Measurements from ENCODE around the gene SCRN3. TPM values are rescaled to one million over a fixed set of nuclear protein-coding genes. Genes with fewer than 3 reads are reported as not detected.

The SCRN3 gene
- polyA plus RNA-seq, 1 donor from 2014 or later: 57.1 TPM

GRCh38 chr2:174446531-174446930 lies 51.0 kb downstream of the SCRN3 start:
- no peaks in the 10 kb centered on the region for H4K20me1 ChIP-seq (ENCODE audit: insufficient read depth)
- no peak overlapping the region for H2AFZ ChIP-seq (ENCODE audit: low read depth, low read length)
- H3K4me2 ChIP-seq (ENCODE audit: low read length): no peak overlapping the region
- H3K9me2 ChIP-seq (ENCODE audit: insufficient read depth, low read length): no peaks in the 10 kb centered on the region
- H3F3A ChIP-seq (ENCODE audit: insufficient read depth, low read length, poor library complexity, severe bottlenecking): no peaks in the 10 kb centered on the region
- no peaks in the 10 kb centered on the region for H3K79me2 ChIP-seq (replicated peaks; ENCODE audit: insufficient read depth, low read length)
- no peaks in the 10 kb centered on the region for H3K36me3 ChIP-seq (ENCODE audit: insufficient read depth, low read length)
- H3K27me3 ChIP-seq (ENCODE audit: insufficient read depth, low read depth, low read length): no peaks in the 10 kb centered on the region
- no peak overlapping the region for H3K4me3 ChIP-seq (ENCODE audit: low read length)
- H3K27ac ChIP-seq (ENCODE audit: low read length): no peak overlapping the region
- H3K9me3 ChIP-seq (ENCODE audit: low read length): no peaks in the 10 kb centered on the region
- no peak for TF ChIP-seq EP300 (conservative IDR thresholded peaks at IDR 0.05; ENCODE audit: poor library complexity, severe bottlenecking)
- no peak for TF ChIP-seq MXI1 (conservative IDR thresholded peaks at IDR 0.05; ENCODE audit: poor library complexity, severe bottlenecking)
- no peak for TF ChIP-seq REST (IDR thresholded peaks at IDR 0.05; ENCODE audit: borderline replicate concordance)
- TF ChIP-seq TAF1 (IDR thresholded peaks at IDR 0.05; ENCODE audit: low read depth): no peak
- no peak for TF ChIP-seq EZH2 (IDR thresholded peaks at IDR 0.05; ENCODE audit: borderline replicate concordance, insufficient read depth, low read length, poor library complexity, severe bottlenecking)
- no peak overlapping the region for H3K9ac ChIP-seq (ENCODE audit: low read length)

- no peak overlapping the region for H2AFZ ChIP-seq (ENCODE audit: low read depth, low read length)
- H3K36me3 ChIP-seq (ENCODE audit: insufficient read depth, low read length): no peaks in the 10 kb centered on the region
- TF ChIP-seq REST (IDR thresholded peaks at IDR 0.05; ENCODE audit: borderline replicate concordance): no peak
- no peak for TF ChIP-seq EP300 (conservative IDR thresholded peaks at IDR 0.05; ENCODE audit: poor library complexity, severe bottlenecking)
- TF ChIP-seq POLR2AphosphoS5 (IDR thresholded peaks at IDR 0.05): no peak
- no peak for TF ChIP-seq SMC3 (conservative IDR thresholded peaks at IDR 0.05; ENCODE audit: poor library complexity)
- no peak for TF ChIP-seq RAD21 (conservative IDR thresholded peaks at IDR 0.05)
- no peak for TF ChIP-seq CTCF (IDR thresholded peaks at IDR 0.05; ENCODE audit: poor library complexity, severe bottlenecking)
- no peak for TF ChIP-seq TAF1 (IDR thresholded peaks at IDR 0.05; ENCODE audit: low read depth)
- TF ChIP-seq MXI1 (conservative IDR thresholded peaks at IDR 0.05; ENCODE audit: poor library complexity, severe bottlenecking): no peak
- TF ChIP-seq EZH2 (IDR thresholded peaks at IDR 0.05; ENCODE audit: borderline replicate concordance, insufficient read depth, low read length, poor library complexity, severe bottlenecking): no peak
- H3F3A ChIP-seq (ENCODE audit: insufficient read depth, low read length, poor library complexity, severe bottlenecking): no peaks in the 10 kb centered on the region
- H3K79me2 ChIP-seq (replicated peaks; ENCODE audit: insufficient read depth, low read length): no peaks in the 10 kb centered on the region
- H3K9me3 ChIP-seq (ENCODE audit: low read length): no peaks in the 10 kb centered on the region
- H3K9ac ChIP-seq (ENCODE audit: low read length): no peak overlapping the region
- H3K27ac ChIP-seq (ENCODE audit: low read length): no peak overlapping the region
- no peak overlapping the region for H3K4me2 ChIP-seq (ENCODE audit: low read length)
- H3K27me3 ChIP-seq (ENCODE audit: insufficient read depth, low read depth, low read length): no peaks in the 10 kb centered on the region
- H3K9me2 ChIP-seq (ENCODE audit: insufficient read depth, low read length): no peaks in the 10 kb centered on the region
- H4K20me1 ChIP-seq (ENCODE audit: insufficient read depth): no peaks in the 10 kb centered on the region
- no peak overlapping the region for H3K4me3 ChIP-seq (ENCODE audit: low read length)
These were observed 53.5 kb downstream of the SCRN3 start for GRCh38 chr2:174449033-174449432.

All from neural cell (in vitro differentiated cells).